Natural killer cell treated with Interleukin-12 subunit alpha and Interleukin-12 subunit beta and Interleukin-15 and Interleukin-18, amount 100 ng/mL, for 72 hours (primary cell): Measurements from ENCODE around the gene MTX2. TPM values are rescaled to one million over a fixed set of nuclear protein-coding genes. Genes with fewer than 3 reads are reported as not detected.

Experiments
- ATAC-seq, 2 donors: fragments of 150-1000 bp; cut with Tn5 transposase in 1 of 2; sonication (Bioruptor Pico), chemical (Tn5 transposase) in 1 of 2; 2 replicates each; pipeline ENCODE4 v1.10.0; 2021
- DNase-seq: peaks from one replicate; pipeline ENCODE4 v3.0.0; 2022; ENCODE audit warnings: low spot score
- H3K27ac Mint-ChIP-seq, 2 donors: 1 replicate in 1 of 2; 2 replicates in 1 of 2; pipeline ENCODE4 v1.8.0; 2022; ENCODE audit warnings: mixed read lengths in 2 of 2, mild to moderate bottlenecking in 1 of 2, moderate library complexity in 1 of 2
- H3K27me3 Mint-ChIP-seq, 2 donors: 1 replicate in 1 of 2; 2 replicates in 1 of 2; pipeline ENCODE4 v1.8.0; 2022; ENCODE audit warnings: mixed read lengths in 2 of 2
- H3K36me3 Mint-ChIP-seq: one replicate; pipeline ENCODE4 v1.8.0; 2022; ENCODE audit warnings: mixed read lengths
- H3K4me1 Mint-ChIP-seq, 2 donors: 1 replicate in 1 of 2; 2 replicates in 1 of 2; pipeline ENCODE4 v1.8.0; 2022; ENCODE audit warnings: low read depth in 2 of 2, mixed read lengths in 2 of 2, mild to moderate bottlenecking in 1 of 2
- H3K4me3 Mint-ChIP-seq: one replicate; pipeline ENCODE4 v1.8.0; 2022; ENCODE audit warnings: mixed read lengths
- H3K9me3 Mint-ChIP-seq: 2 replicates; pipeline ENCODE4 v1.8.0; 2022; ENCODE audit warnings: mixed read lengths
- total RNA-seq, 2 donors: library from RNA; stranded (reverse); gene quantifications; one replicate each; pipeline ENCODE4 v1.2.3, GENCODE V29; 2022

MTX2 gene
- total RNA-seq, 2 donors from 2014 or later = 20.4 to 21.9 TPM

DNA sequence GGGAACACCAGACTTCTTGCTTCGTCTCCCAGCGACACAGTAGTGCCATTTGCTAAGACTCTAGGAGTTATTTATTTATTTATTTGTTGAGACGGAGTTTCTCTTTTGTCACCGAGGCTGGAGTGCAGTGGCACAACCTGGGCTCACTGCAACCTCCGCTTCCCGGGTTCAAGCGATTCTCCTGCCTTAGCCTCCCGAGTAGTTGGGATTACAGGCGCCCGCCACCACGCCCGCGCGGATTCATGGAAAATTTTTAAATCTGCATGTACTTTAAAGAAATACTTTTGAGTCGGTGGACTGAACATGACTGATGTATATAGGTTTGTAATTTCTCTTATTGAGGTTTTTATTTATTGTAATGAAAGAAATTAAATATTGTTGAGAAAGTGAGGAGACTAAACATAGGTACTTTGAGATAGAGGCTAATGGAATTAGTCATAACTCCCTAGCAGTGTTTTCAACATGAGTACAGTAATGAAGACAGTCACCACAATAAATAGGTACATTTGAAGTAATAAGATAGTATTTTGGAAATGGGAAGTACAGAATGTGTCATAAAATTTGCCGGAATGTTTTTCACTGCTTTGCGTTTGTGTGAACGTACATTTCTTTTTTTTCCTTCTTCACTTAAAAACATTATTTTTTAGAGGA lies 983 bp downstream of the MTX2 start:
- Mint-ChIP-seq H3K36me3 (no peaks in the 10 kb centered on the region), H3K4me3 (peak overlapping the region; percentile 94), H3K9me3 (no peaks in the 10 kb centered on the region), H3K4me1 (peaks cover 10 to 26% of the 10 kb centered on the region in 2 donors), H3K27me3 (peaks cover 0 to 10% of the 10 kb centered on the region in 2 donors), H3K27ac (peak overlapping the region; percentile 77 to 93)
- DNase-seq = no peak
- no peak for ATAC-seq

DNA sequence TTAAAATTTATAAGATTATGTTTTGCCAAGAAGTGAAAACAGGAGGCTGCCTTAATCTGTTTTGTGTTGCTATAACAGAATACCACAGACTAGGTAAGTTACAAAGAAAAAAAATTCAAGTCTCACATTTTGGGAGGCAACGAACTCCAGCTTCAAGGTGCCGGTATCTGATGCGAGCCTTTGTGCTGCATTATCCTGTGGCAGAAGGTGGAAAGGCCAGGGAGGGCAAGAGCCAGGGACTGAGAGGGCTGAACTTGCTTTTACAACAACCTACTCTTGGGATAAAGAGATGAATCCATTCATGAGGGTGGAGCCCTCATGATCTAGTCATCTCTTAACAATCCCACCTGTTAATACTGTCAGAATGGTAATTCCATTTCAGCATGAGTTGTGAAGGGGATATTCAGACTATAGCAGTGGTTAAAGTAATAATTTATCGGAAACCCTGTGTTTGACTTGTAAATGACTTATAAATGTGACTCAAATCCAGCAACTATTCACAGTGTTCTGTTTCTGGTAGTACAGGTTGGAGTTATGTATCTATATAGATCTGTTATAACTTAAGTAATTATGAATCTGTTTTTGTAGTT lies 3.7 kb downstream of the MTX2 start:
- H3K27me3 Mint-ChIP-seq = peaks cover 0 to 2% of the 10 kb centered on the region in 2 donors
- H3K4me1 Mint-ChIP-seq = peaks cover 10 to 26% of the 10 kb centered on the region in 2 donors
- no peaks in the 10 kb centered on the region for H3K36me3 Mint-ChIP-seq
- ATAC-seq (no peak), DNase-seq (no peak)
- H3K4me3 Mint-ChIP-seq = no peak overlapping the region
- H3K27ac Mint-ChIP-seq = no peak overlapping the region
- no peaks in the 10 kb centered on the region for H3K9me3 Mint-ChIP-seq

DNA sequence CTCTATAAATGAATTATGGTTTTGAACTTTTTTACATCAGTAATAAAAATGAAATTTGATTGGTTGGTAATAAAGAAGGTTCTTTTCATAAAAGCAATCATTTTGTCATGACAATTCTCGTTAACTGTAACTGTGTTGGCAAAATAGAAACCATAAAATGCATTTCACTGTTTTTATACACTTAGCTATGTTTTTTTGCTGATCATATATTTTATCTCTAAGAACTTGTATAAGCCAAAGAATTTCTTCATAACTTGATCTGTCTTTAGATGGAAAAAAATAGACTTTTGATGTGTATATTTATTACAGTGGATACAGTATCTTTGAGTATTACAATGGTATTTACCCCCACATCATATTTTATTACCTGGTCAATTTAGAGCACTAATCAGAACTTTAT lies 9.7 kb downstream of the MTX2 start:
- DNase-seq (no peak), ATAC-seq (no peak)
- Mint-ChIP-seq H3K4me1 (peaks cover 18 to 22% of the 10 kb centered on the region in 2 donors), H3K4me3 (no peak overlapping the region), H3K36me3 (no peaks in the 10 kb centered on the region), H3K27me3 (no peaks in the 10 kb centered on the region), H3K27ac (no peak overlapping the region), H3K9me3 (no peaks in the 10 kb centered on the region)

DNA sequence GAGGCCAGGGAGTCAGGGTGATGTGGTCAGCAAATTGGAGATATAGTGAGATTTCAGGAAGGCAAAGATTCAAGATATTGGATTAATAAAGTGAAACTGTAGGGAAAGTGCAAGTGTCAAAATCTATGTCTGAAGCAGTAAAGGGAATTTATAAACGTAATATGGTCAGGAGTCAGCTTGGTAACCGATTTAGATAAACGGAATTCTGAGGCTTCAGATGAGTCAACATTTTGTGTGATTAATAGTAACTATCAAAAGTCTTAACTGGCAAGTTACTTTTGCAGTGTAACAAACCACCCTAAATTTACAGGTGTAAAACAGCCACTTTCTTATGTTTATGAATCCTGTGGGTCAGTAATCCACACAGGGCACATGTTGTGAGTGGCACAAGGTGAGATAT lies 10.9 kb downstream of the MTX2 start:
- Mint-ChIP-seq H3K9me3 (no peaks in the 10 kb centered on the region), H3K27me3 (no peaks in the 10 kb centered on the region), H3K4me1 (peaks cover 18 to 23% of the 10 kb centered on the region in 2 donors), H3K4me3 (no peak overlapping the region), H3K36me3 (no peaks in the 10 kb centered on the region), H3K27ac (no peak overlapping the region)
- ATAC-seq (no peak), DNase-seq (no peak)

DNA sequence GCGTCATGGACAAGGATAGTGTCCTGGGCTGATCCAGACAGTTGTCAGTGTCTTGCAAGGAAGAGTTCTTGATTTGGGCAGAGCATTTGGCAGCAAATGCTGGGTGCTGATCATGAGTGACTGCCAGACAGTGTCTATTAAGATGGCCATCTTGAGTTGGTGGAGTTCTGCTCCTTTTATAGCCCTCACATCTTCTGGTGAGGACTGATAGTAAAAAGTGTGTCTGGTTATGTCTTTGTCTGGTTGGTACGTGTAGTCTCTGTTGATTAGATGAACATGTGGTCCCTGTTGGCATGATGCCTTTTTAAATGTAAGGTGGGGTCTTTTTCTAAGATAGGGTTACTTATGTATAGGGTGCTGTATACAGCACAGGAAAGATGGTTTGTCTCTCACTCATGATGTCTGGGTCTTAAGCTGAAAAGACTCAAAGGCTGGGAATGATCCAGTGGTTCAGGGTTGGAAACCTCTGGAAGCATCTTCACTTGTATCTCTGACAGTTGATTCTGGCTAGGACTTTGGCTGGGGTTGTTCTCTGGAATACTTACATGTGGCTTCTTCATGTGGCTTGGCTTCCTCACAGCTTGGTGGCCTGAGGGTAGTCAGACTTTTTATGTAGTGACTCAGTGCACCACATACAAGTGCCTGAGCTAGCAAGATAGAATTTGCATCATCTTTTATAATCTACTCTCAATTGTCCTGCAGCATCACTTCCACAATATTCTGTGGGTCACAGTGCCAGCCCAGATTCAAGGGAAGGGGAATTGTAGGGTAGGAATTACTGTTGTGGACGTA lies 11.8 kb downstream of the MTX2 start:
- H3K27me3 Mint-ChIP-seq = no peaks in the 10 kb centered on the region
- peak; percentile 36 to 43 for ATAC-seq
- H3K4me3 Mint-ChIP-seq = no peak overlapping the region
- no peaks in the 10 kb centered on the region for H3K36me3 Mint-ChIP-seq
- H3K9me3 Mint-ChIP-seq = no peaks in the 10 kb centered on the region
- H3K4me1 Mint-ChIP-seq = peaks cover 21 to 32% of the 10 kb centered on the region in 2 donors
- no peak overlapping the region for H3K27ac Mint-ChIP-seq
- DNase-seq = no peak

DNA sequence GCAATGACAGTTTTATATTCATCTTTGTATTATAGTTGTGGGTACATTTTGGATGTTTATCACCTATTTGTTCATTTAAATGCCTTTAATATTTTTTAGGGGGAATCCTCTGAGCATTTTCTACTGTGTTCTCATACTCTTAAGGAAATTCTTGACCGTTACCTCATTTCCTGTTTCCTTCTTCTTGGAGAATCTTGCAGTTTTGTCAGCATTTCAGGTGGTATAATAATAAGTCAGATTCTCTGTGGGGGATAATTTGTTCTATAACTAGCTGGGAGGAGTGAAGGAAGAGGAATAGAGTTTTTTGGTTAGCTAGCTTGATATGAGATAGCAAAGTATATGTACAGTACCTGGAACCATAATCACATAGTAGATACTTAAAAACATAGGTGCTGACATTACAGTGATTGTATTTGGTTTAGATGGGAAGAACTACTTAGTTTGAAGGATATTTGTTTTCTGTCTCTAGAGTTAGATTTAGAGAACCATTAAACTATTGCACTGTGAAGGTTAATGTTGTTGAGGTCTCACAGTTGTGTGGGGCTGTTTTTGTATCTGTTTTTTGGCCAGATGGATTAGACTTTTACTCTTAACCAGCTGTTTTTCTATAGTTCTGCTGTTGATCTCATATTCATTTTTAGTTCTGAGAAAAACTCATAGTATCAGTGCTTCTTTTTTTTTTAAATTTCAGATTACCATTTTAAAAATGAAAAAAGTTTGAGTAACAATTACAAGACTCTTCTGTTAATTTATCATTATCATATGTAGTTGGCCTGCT lies 14.2 kb downstream of the MTX2 start:
- H3K27me3 Mint-ChIP-seq = no peaks in the 10 kb centered on the region
- no peak for ATAC-seq
- H3K27ac Mint-ChIP-seq = no peak overlapping the region
- no peak overlapping the region for H3K4me3 Mint-ChIP-seq
- no peak for DNase-seq
- H3K9me3 Mint-ChIP-seq = no peaks in the 10 kb centered on the region
- H3K36me3 Mint-ChIP-seq = no peaks in the 10 kb centered on the region
- peaks cover 30 to 37% of the 10 kb centered on the region in 2 donors for H3K4me1 Mint-ChIP-seq

DNA sequence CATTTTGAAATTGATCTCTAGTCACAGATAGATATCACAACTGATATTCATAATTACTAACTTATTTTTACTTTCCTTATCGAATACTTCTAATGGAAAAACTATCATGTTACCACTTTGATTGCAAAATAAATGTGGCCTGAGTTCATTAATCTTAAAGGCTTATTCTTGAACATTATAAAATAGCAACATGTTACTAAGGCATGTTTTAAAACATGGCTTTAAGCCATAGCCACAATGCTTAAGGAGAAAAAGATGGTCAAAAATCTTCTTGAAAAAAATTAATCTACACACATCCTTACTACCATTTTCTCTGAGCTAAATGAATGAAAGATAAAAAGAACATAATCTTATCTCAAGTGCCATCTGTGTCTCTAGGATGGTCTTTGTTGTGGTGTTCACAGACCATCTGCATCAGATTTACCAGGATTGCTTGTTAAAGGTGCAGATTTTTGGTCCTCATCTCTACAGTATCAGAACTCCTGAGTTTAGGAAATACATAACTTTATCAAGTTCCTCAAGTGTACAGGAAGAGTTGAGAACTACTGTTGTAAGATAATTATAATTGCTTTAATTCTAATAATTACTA lies 15.3 kb downstream of the MTX2 start:
- Mint-ChIP-seq H3K4me1 (peaks cover 31 to 37% of the 10 kb centered on the region in 2 donors), H3K9me3 (no peaks in the 10 kb centered on the region), H3K36me3 (no peaks in the 10 kb centered on the region), H3K4me3 (no peak overlapping the region), H3K27ac (no peak overlapping the region), H3K27me3 (no peaks in the 10 kb centered on the region)
- ATAC-seq (no peak), DNase-seq (no peak)

DNA sequence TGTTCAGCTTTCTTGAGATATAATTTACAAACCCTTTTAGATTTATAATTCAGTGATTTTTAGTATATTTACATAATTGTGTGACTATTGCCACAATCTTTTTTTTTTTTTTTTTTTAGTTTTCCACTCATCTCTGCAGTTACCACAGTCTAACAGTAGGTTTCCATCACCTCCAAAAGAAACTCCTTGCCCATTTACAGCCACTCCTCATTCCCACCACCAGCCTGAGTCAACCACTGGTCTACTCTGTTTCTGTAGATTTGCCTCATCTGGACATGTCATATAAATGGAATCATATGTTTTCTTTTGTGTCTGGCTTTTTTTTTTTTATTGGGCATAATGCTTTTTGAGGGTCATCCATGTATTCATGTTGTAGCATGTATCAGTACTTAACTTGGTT lies 16.1 kb downstream of the MTX2 start:
- Mint-ChIP-seq H3K27me3 (no peaks in the 10 kb centered on the region), H3K27ac (no peak overlapping the region), H3K36me3 (no peaks in the 10 kb centered on the region), H3K4me3 (no peak overlapping the region), H3K9me3 (no peaks in the 10 kb centered on the region), H3K4me1 (peaks cover 34 to 38% of the 10 kb centered on the region in 2 donors)
- no peak for ATAC-seq
- DNase-seq = no peak

DNA sequence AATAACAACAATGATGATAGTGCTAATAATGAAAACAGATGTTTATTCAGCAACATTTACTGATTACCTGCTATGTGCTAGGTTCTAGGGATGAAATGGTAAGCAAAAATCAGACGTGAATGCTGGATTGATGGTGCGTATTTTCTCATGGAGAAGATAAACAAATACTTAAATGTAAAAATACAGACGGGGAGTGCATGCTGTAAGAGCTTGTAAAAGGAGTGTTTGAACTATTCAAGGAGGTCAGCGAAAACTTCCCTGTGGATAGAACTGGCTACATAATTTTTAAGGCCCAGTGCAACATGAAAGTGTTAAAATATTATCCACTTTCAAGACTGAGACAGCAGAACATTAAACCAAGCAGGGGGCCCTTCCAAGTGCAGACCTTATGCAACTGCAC lies 22.1 kb downstream of the MTX2 start:
- ATAC-seq = no peak
- no peak for DNase-seq
- Mint-ChIP-seq H3K36me3 (no peaks in the 10 kb centered on the region), H3K27me3 (no peaks in the 10 kb centered on the region), H3K27ac (no peak overlapping the region), H3K4me1 (peaks cover 19 to 21% of the 10 kb centered on the region in 2 donors), H3K9me3 (no peaks in the 10 kb centered on the region), H3K4me3 (no peak overlapping the region)

DNA sequence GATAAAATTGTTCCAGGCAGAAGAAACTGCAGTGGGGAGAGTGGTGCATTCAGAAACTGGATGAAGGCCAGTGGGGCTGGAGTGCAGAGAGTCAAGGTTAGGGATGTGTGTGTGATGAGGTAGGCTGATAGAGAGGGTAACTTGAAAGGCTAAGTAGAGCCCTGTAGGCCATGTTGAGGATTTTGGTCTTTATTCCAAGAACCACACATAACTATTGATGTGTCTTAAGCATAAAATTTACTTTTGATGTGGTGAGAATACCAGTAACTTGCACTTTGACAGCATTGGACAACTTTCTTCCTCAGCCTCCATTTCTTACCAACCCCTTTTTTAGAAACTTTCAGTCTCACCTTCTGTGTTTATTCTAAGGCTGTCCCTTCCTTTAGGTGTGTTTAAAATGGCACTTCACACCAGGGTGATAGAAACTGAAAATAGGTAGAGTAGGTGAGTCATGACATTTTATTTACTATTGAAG lies 22.6 kb downstream of the MTX2 start:
- H3K36me3 Mint-ChIP-seq = no peaks in the 10 kb centered on the region
- H3K27ac Mint-ChIP-seq = no peak overlapping the region
- H3K27me3 Mint-ChIP-seq = no peaks in the 10 kb centered on the region
- H3K4me3 Mint-ChIP-seq = no peak overlapping the region
- peaks cover 16 to 19% of the 10 kb centered on the region in 2 donors for H3K4me1 Mint-ChIP-seq
- ATAC-seq (no peak), DNase-seq (no peak)
- H3K9me3 Mint-ChIP-seq = no peaks in the 10 kb centered on the region

DNA sequence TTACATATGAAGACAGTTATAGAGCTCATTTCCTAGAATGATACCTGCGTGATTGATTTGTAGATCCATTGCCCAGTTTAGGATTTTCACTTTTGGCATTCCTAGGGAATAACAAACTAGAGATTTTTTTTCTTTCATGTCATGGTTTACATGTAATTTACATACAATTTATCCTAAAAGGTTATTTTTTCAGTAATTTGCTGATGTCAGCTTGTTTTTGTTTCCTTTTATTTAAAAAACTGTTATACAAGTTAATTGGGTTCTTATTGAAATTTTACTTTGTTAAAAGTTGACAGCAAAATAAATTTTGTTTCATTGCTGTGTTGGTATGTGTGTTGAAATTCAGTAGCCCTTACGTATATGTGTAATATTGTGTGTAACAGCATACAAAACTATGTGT lies 23.4 kb downstream of the MTX2 start:
- Mint-ChIP-seq H3K9me3 (no peaks in the 10 kb centered on the region), H3K36me3 (no peaks in the 10 kb centered on the region), H3K27ac (no peak overlapping the region), H3K4me1 (peaks cover 15 to 19% of the 10 kb centered on the region in 2 donors), H3K4me3 (no peak overlapping the region), H3K27me3 (no peaks in the 10 kb centered on the region)
- no peak for DNase-seq
- ATAC-seq = no peak

DNA sequence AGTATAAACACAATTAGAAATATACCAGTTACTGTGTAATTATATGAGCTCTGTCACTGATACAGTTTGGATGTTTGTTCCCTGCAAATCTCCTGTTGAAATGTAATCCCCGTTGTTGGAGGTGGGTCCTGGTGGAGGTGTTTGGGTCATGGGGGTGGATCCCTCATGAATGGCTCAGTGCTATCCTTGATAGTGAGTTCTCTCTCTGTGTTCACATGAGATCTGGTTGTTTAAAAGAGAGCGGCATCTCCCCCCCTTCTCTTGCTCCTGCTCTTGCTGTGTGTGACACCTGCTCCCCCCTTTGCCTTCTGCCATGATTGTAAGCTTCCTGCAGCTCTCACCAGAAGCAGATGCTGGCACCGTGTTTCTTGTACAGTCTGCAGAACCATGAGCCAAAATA lies 24.1 kb downstream of the MTX2 start:
- peaks cover 14 to 19% of the 10 kb centered on the region in 2 donors for H3K4me1 Mint-ChIP-seq

DNA sequence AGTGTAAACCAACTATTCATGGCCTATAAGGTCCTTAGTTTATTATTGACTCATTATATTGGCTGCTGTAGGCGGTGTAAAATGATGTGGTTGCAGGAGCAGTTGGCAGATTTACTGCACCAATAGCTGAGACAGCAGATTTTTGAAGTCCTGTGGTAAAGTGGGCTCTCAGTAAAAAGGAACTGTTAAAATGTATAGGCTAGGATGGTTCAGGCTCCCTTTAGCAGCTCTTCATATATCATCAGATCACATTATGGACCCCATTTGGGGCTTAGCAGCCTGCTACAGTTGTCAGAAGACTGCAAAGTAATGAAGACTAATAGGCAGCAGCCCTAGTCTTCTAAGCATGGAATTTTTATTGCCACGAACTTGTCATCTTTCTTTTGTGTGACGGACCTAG lies 27.8 kb downstream of the MTX2 start:
- DNase-seq (no peak), ATAC-seq (no peak)
- Mint-ChIP-seq H3K4me1 (peaks cover 2% of the 10 kb centered on the region in 2 donors), H3K27ac (no peak overlapping the region), H3K4me3 (no peak overlapping the region), H3K9me3 (no peaks in the 10 kb centered on the region), H3K36me3 (no peaks in the 10 kb centered on the region), H3K27me3 (no peaks in the 10 kb centered on the region)

More for the DNA sequence above, 24.1 kb downstream of the MTX2 start:
- no peak overlapping the region for H3K27ac Mint-ChIP-seq
- no peaks in the 10 kb centered on the region for H3K9me3 Mint-ChIP-seq
- no peak overlapping the region for H3K4me3 Mint-ChIP-seq
- ATAC-seq (no peak), DNase-seq (no peak)
- no peaks in the 10 kb centered on the region for H3K36me3 Mint-ChIP-seq
- H3K27me3 Mint-ChIP-seq = no peaks in the 10 kb centered on the region
